GM12891 (cell line): Measurements from ENCODE around the gene SCAPER.
"Not testable (repeated sequence)": the region's sequence is repeated elsewhere in the genome, so short reads cannot be mapped to it uniquely, and the experiment has no call there.

Source experiments
- DNase-seq: peaks from one replicate; pipeline ENCODE4 v3.0.0; 2011; ENCODE audit warnings: low spot score; ENCODE audit not compliant: insufficient read length
- FAIRE-seq: peaks from 2 replicates; lab custom pipeline; 2011; peaks lifted over from hg19 to GRCh38; lab: Jason Lieb, UNC
- PAX5 ChIP-seq: IDR thresholded peaks from 2 replicates; pipeline ENCODE4 v1.6.1; 2011; ENCODE audit warnings: low read length, moderate library complexity, mild to moderate bottlenecking; ENCODE audit not compliant: insufficient read depth, severe bottlenecking
- POLR2A ChIP-seq: IDR thresholded peaks from 2 replicates; pipeline ENCODE4 v1.6.1; 2011; ENCODE audit warnings: low read depth, low read length, control low read depth
- POLR2AphosphoS5 ChIP-seq: IDR thresholded peaks from 2 replicates; pipeline ENCODE4 v1.6.1; 2011; ENCODE audit warnings: low read depth, low read length, control low read depth
- POU2F2 ChIP-seq: IDR thresholded peaks from 2 replicates; pipeline ENCODE4 v1.6.1; 2011; ENCODE audit warnings: low read depth, mild to moderate bottlenecking, control low read depth, low read length, moderate library complexity
- SPI1 ChIP-seq: IDR thresholded peaks from 2 replicates; pipeline ENCODE4 v1.6.1; 2011; ENCODE audit warnings: low read depth, low read length, control low read depth
- TAF1 ChIP-seq: IDR thresholded peaks from 2 replicates; pipeline ENCODE4 v1.6.1; 2011; ENCODE audit warnings: low read depth, low read length, control low read depth

Gene SCAPER

DNA sequence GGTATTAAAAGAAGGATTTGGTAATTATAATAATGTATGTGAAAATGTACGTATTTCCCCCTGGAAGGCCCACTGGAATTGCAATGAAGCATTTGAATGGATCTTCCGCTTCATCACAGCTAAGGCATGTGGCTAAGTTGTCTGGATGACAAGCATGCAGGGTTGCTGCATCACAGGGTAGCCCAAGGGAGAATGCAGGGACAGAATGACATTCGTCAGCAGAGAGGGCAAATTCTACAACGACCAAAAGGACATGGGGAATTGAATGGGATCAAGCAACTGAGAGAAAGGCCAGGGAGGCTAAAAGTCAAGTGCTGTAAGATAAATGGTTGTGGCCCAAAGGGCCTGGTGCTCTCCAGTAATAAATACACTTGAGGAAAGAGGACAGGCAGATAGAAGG is 473.2 kb downstream of the SCAPER start:
- DNase-seq, result no peak
- FAIRE-seq, result no peak
- TF ChIP-seq TAF1 (no peak), POLR2AphosphoS5 (no peak)

DNA sequence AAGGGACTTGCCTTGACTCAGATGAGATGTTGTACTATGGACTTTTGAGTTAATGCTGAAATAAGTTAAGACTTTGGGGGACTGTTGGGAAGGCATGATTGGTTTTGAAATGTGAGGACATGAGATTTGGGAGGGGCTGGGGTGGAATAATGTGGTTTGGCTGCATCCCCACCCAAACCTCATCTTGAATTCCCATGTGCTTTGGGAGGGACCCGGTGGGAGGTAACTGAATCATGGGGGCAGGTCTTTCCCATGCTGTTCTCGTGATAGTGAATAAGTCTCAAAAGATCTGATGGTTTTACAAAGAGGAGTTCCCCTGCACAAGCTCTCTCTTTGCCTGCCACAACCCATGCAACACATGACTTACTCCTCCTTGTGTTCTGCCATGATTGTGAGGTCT is 474.4 kb downstream of the SCAPER start:
- not testable (repeated sequence) for DNase-seq, FAIRE-seq

DNA sequence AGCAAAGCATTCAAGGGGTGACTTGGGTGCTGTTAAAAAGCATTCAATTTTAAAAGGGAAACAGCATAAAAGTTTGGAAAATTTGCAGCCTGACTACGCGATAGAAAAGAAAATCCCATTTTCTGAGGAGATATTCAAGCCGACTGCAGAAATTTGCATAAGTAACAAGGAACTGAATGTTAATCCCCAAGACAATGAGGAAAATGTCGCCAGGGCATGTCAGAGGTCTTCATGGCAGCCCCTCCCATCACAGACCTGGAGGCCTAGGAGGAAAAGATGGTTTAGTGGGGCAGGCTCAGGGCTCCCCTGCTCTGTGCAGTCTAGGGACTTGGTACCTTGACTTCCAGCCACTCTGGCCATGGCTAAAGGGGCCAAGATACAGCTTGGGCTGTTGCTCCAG is 475.5 kb downstream of the SCAPER start:
- FAIRE-seq (no peak), DNase-seq (no peak)
- TF ChIP-seq POLR2AphosphoS5, result no peak
- no peak for TF ChIP-seq POU2F2
- no peak for TF ChIP-seq TAF1
- TF ChIP-seq SPI1, result no peak
- no peak for TF ChIP-seq POLR2A
- TF ChIP-seq PAX5, result no peak

DNA sequence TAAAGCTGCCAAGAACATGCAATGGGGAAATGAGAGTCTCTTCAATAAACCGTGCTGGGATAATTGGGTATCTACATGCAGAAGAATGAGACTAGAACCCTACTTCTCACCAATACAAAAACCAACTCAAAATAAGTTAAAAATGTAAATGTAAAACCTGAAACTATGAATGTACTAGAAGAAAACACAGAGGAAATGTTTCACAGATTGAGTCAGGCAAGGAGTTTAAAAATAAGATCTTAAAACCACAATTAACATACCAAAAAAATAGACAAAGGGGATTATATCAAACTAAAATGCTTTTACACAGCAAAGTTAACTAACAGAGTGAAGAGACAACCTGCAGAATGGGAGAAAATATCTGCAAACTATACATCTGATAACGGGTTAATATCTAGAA is 478.2 kb downstream of the SCAPER start:
- TF ChIP-seq SPI1 (no peak), PAX5 (no peak), POU2F2 (no peak), POLR2A (no peak), POLR2AphosphoS5 (no peak), TAF1 (no peak)
- no peak for FAIRE-seq
- DNase-seq, result no peak

GRCh38 chr15:76418352-76419140 is 486.6 kb downstream of the SCAPER start:
- TF ChIP-seq SPI1, result no peak
- TF ChIP-seq PAX5, result no peak
- TF ChIP-seq POU2F2, result no peak
- TF ChIP-seq POLR2AphosphoS5, result no peak
- no peak for TF ChIP-seq POLR2A
- TF ChIP-seq TAF1, result no peak
- DNase-seq, result no peak
- no peak for FAIRE-seq

DNA sequence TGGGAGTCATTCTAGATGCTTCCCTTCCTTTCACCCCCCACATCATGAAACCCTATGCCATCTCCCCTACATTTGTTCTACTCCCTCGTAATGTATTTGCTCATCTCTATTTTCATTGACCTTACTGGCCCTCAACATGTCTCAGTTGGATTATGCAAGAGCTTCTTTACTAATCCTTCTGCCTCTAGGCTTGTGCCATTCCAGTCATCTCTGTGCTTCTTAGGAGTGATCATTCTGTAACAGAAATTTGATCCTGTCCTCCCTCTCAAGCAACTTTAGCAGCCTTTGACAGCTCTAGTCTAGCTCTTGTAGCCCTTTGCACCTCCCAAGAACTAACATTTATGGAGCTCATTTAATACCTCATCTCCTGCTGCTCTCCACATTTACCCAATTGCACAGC is 503.9 kb downstream of the SCAPER start:
- TF ChIP-seq SPI1, result no peak
- no peak for TF ChIP-seq TAF1
- no peak for TF ChIP-seq PAX5
- no peak for TF ChIP-seq POLR2A
- TF ChIP-seq POLR2AphosphoS5, result no peak
- no peak for TF ChIP-seq POU2F2
- DNase-seq (no peak), FAIRE-seq (no peak)

GRCh38 chr15:76398317-76399104 is 506.6 kb downstream of the SCAPER start:
- DNase-seq (no peak), FAIRE-seq (no peak)
- TF ChIP-seq POLR2A (no peak), POU2F2 (no peak), SPI1 (no peak)

- DNase-seq, result no peak
- TF ChIP-seq SPI1, result no peak
- no peak for TF ChIP-seq POLR2AphosphoS5
- TF ChIP-seq POU2F2, result no peak
- TF ChIP-seq TAF1, result no peak
- no peak for TF ChIP-seq POLR2A
- no peak for TF ChIP-seq PAX5
- no peak for FAIRE-seq
These were observed 511.5 kb downstream of the SCAPER start for GRCh38 chr15:76393614-76394013.

- DNase-seq (no peak), FAIRE-seq (no peak)
- no peak for TF ChIP-seq SPI1
- no peak for TF ChIP-seq TAF1
- no peak for TF ChIP-seq PAX5
- TF ChIP-seq POLR2AphosphoS5, result no peak
- TF ChIP-seq POU2F2, result no peak
- TF ChIP-seq POLR2A, result no peak
These were observed 513.3 kb downstream of the SCAPER start for GRCh38 chr15:76391847-76392246.

GRCh38 chr15:76391309-76391708 is 513.8 kb downstream of the SCAPER start:
- no peak for TF ChIP-seq POLR2A
- TF ChIP-seq PAX5, result no peak
- TF ChIP-seq POLR2AphosphoS5, result no peak
- no peak for TF ChIP-seq POU2F2
- TF ChIP-seq TAF1, result no peak
- no peak for TF ChIP-seq SPI1
- no peak for DNase-seq
- FAIRE-seq, result no peak
